Mucosa of stomach (tissue), 1 donor: ENCODE measurements around the gene NKX2-3.

Experiments
- H3K27me3 ChIP-seq: one replicate; pipeline ENCODE4 v1.7.0; 2013; ENCODE audit warnings: mild to moderate bottlenecking, low read length; ENCODE audit not compliant: control insufficient read depth, insufficient read depth
- H3K36me3 ChIP-seq: one replicate; pipeline ENCODE4 v1.7.0; 2013; ENCODE audit warnings: low read length; ENCODE audit not compliant: control insufficient read depth, insufficient read depth
- H3K4me1 ChIP-seq: one replicate; pipeline ENCODE4 v1.7.0; 2013; ENCODE audit warnings: mild to moderate bottlenecking, low read length; ENCODE audit not compliant: control insufficient read depth, insufficient read depth
- H3K4me3 ChIP-seq: one replicate; pipeline ENCODE4 v1.7.0; 2013; ENCODE audit warnings: low read length
- H3K9ac ChIP-seq: one replicate; pipeline ENCODE4 v1.7.0; 2013; ENCODE audit warnings: mild to moderate bottlenecking, low read length, moderate library complexity
- H3K9me3 ChIP-seq: one replicate; pipeline ENCODE4 v1.7.0; 2013; ENCODE audit warnings: mild to moderate bottlenecking, low read length, moderate library complexity; ENCODE audit not compliant: control insufficient read depth
- donor health status: Pancreatic carcinoma.

NKX2-3 gene

DNA sequence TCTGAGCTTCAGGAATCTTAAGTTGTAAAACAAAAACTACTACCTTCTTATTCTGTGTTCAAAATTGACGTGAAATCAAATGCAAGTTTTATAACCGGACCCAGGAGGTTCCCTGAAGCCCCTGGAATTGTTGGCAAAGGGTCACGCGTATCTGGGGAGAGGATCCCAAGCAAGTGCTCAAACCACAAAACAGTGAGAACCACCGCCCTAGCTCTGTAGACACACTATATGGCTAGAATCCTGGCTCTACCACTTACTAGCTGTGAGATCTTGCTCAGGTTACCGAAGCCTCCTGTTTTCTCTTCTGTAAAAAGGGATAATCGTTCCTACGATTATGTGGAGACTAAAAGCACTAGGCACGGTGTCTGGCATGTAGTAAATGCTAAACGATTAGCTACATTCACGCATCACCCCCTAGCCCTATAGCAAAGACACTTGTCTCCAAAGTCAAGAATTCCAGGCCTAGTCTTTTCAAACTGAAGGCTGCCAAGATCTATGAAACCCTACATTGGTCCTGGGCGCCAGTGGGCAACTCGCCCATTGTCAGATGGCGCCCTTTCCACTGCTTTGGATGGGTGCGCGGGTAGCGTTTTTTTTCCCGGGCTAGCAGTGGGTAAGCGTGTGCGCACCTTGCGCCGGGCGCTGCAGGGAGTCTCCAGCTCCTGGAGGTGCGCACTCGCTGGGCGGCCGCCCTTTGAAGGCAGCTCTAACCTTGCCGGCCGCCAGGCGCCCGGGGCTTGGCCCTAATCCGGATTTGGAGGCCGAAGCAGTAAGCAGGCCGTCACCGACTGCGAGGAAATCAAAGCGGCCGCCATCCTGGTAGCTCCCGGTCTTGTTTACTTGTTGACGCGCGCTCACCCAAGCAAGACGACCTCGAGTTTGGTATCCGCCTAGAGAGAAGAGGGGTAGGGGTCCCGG is 11.6 kb upstream of the NKX2-3 start:
- Histone ChIP-seq H3K4me1 (peaks cover 16% of the 10 kb centered on the region), H3K9ac (no peak overlapping the region), H3K9me3 (no peaks in the 10 kb centered on the region), H3K27me3 (peaks cover 72% of the 10 kb centered on the region), H3K36me3 (no peaks in the 10 kb centered on the region), H3K4me3 (no peak overlapping the region)

DNA sequence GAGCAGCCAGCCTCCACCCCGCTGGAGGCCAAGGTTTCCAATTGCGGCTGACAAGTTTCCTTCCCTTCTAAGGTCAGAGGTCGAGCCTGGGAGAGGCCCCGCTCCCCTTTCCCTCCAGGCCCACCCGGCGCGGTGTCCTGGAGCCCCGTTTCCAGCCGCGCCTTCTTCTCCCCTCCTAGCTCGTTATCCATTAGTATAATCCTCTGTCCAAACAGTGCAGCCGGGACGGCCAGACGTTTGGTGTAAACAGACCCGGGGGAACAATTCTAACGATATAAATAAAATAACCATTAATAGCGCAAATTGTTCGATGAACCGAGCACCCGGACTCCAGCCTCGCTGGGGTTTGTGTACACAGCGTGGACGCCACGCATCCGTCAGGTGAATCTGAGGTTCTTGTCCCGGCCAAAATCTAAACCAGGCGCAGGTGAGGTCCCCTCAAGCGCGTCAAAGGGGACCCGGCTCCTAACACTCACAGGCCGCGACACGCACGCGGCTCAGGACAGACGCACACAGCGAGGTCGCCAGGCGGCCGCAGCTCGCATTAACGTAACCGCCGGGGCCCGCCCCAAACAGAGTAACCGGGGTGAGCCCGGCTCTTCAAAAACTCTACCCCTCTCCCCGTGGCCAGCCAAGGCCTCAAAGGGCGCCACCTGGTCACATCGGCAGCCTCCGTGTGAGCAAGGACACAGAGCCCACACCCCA is 10.8 kb upstream of the NKX2-3 start:
- H3K4me3 ChIP-seq, result no peak overlapping the region
- H3K27me3 ChIP-seq, result peaks cover 80% of the 10 kb centered on the region
- peaks cover 16% of the 10 kb centered on the region for H3K4me1 ChIP-seq
- no peaks in the 10 kb centered on the region for H3K9me3 ChIP-seq
- no peaks in the 10 kb centered on the region for H3K36me3 ChIP-seq
- H3K9ac ChIP-seq, result no peak overlapping the region

- peaks cover 16% of the 10 kb centered on the region for H3K4me1 ChIP-seq
- no peaks in the 10 kb centered on the region for H3K9me3 ChIP-seq
- no peak overlapping the region for H3K4me3 ChIP-seq
- H3K36me3 ChIP-seq, result no peaks in the 10 kb centered on the region
- H3K9ac ChIP-seq, result no peak overlapping the region
- H3K27me3 ChIP-seq, result peaks cover 87% of the 10 kb centered on the region
Observed at GRCh38 chr10:99522470-99523250, 10.1 kb upstream of the NKX2-3 start.

DNA sequence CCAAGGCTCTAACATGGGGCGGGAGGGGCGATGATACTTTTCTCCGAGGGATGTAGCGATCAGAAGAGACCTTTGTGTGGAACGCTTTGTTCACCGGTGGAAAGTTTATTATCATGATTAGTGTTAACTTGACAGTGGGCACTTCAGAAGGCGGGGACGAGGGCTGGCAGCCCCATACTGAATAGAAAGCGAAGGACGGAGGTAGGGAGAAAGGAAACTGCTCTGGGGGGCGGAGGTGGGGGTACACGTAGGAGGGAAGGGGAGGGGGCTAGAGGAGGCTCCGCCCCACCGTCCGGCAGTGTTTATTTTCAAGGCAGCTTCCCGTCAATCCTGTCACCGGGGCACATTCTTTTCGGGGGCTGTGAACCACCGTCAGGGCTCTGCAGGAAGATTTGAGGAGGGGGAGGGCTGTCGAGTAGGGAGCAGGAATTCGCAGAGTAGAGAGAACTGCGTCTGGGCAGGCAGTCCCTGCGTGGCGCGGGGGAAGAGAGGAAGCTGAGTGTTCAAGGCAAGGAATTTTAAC is 9.4 kb upstream of the NKX2-3 start:
- Histone ChIP-seq H3K36me3 (no peaks in the 10 kb centered on the region), H3K27me3 (peaks cover 94% of the 10 kb centered on the region), H3K9me3 (no peaks in the 10 kb centered on the region), H3K4me1 (peaks cover 16% of the 10 kb centered on the region), H3K9ac (no peak overlapping the region), H3K4me3 (no peak overlapping the region)

DNA sequence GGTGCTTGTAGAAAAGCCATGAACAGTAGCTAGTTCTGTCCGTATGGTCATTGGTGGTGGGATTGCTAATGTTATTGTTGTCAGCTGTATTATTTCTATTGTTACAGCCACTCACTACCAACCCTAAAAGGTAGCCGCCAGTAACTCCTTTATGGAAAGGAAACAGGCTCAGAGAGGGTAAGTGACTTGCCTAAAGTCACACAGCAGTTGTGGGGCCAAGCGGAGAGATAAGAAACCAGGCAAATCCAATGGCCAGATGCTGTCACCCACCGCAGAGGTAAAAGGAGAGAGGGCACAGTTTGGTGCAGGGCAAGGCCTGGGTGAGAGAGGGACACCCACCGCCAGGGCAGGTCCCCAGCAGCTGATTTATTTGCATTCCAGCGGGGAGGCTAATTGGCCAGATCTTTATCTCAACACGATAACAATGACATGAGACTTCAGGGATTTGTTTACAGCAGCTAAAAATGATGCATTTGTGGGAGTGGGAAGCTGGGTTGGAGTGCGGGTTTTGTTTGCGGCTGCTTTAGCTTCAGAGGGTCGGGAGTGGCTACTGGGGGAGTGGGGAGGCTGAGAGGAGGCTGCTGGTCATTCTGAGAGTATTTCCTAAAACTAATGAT is 8.6 kb upstream of the NKX2-3 start:
- Histone ChIP-seq H3K36me3 (no peaks in the 10 kb centered on the region), H3K27me3 (peaks cover 98% of the 10 kb centered on the region), H3K4me3 (no peak overlapping the region), H3K4me1 (peaks cover 16% of the 10 kb centered on the region), H3K9me3 (no peaks in the 10 kb centered on the region), H3K9ac (no peak overlapping the region)

DNA sequence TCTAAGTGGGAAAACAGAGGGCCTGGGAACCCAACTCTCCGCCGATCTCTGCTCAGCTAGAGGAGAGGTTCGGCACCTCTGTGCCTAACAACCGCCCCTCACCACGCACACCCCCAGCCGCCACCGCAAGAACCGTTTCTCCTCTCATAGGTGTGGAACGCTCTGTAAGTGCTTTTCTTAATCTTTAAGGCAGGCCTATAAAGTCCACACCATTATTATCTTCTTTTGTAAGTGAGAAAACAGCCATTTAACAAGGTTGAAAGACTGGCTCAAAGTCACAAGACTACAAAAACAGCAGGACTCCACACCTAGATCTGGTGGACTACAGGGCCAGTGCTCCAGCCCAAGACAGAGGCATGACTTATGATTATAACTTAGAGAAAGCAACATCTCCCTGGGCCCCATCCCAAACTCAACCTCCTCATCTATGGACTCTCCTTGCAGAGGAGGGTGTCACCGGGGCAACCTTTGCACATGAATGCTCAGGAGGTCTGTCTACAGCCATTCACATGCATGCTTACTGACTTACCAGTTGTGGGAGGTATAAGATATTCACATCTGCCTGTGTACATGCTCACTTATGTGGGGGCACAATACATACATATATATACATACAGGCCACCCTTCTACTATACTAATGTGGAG is 7.9 kb upstream of the NKX2-3 start:
- Histone ChIP-seq H3K27me3 (peaks cover 98% of the 10 kb centered on the region), H3K4me3 (no peak overlapping the region), H3K4me1 (peaks cover 16% of the 10 kb centered on the region)

GRCh38 chr10:99525897-99526296 is 6.8 kb upstream of the NKX2-3 start:
- H3K4me1 ChIP-seq, result peaks cover 14% of the 10 kb centered on the region
- H3K27me3 ChIP-seq, result peaks cover 98% of the 10 kb centered on the region
- no peak overlapping the region for H3K4me3 ChIP-seq
- H3K36me3 ChIP-seq, result no peaks in the 10 kb centered on the region
- no peak overlapping the region for H3K9ac ChIP-seq
- no peaks in the 10 kb centered on the region for H3K9me3 ChIP-seq

More for the DNA sequence above, 7.9 kb upstream of the NKX2-3 start:
- H3K9me3 ChIP-seq, result no peaks in the 10 kb centered on the region
- H3K9ac ChIP-seq, result no peak overlapping the region
- no peaks in the 10 kb centered on the region for H3K36me3 ChIP-seq

- Histone ChIP-seq H3K4me1 (peaks cover 6% of the 10 kb centered on the region), H3K4me3 (no peak overlapping the region), H3K36me3 (no peaks in the 10 kb centered on the region), H3K9ac (no peak overlapping the region), H3K9me3 (no peaks in the 10 kb centered on the region), H3K27me3 (peaks cover 98% of the 10 kb centered on the region)
Observed at GRCh38 chr10:99526861-99527504, 5.8 kb upstream of the NKX2-3 start.

GRCh38 chr10:99527526-99528493 is 4.9 kb upstream of the NKX2-3 start:
- no peak overlapping the region for H3K9ac ChIP-seq

More at GRCh38 chr10:99527526-99528493, 4.9 kb upstream of the NKX2-3 start:
- Histone ChIP-seq H3K9me3 (no peaks in the 10 kb centered on the region), H3K36me3 (no peaks in the 10 kb centered on the region), H3K27me3 (peaks cover 98% of the 10 kb centered on the region), H3K4me1 (peaks cover 8% of the 10 kb centered on the region), H3K4me3 (no peak overlapping the region)
